Stimulated activated CD4-positive, alpha-beta T cell treated with anti-CD3 and anti-CD28 coated beads, Interleukin-15, amount 100 ng/mL, for 1 hour (primary cell): ENCODE data around the gene RNF4.
"Not testable (repeated sequence)": the region's sequence is repeated elsewhere in the genome, so short reads cannot be mapped to it uniquely, and the experiment has no call there.

Experiments
- DNase-seq, 2 donors: peaks; one replicate each; pipeline ENCODE4 v3.0.0-alpha.2; 2020; ENCODE audit warnings: low read depth in 1 of 2, low spot score in 1 of 2

The RNF4 gene

GRCh38 chr4:2468456-2469191 is at the start of gene RNF4:
Gene RNF4, plus strand, starts transcription at chr4:2469106. Its CDS starts 21,388 bp downstream, at chr4:2490494.
- peak; percentile 88 to 90 for DNase-seq

- no peak for DNase-seq
These were observed 49.1 kb upstream of the RNF4 start for GRCh38 chr4:2419814-2420213.

- DNase-seq, result no peak
These were observed 47.0 kb upstream of the RNF4 start for GRCh38 chr4:2421928-2422327.

- DNase-seq, result no peak
These were observed 45.8 kb upstream of the RNF4 start for GRCh38 chr4:2423066-2423465.

GRCh38 chr4:2423695-2424094 is 45.2 kb upstream of the RNF4 start:
- no peak for DNase-seq

- DNase-seq, result no peak
These were observed 44.3 kb upstream of the RNF4 start for GRCh38 chr4:2424581-2424980.

- DNase-seq, result no peak
These were observed 43.4 kb upstream of the RNF4 start for GRCh38 chr4:2425386-2426068.

GRCh38 chr4:2426069-2426397 is 42.9 kb upstream of the RNF4 start:
- no peak for DNase-seq

GRCh38 chr4:2426711-2427275 is 42.1 kb upstream of the RNF4 start:
- DNase-seq, result no peak

GRCh38 chr4:2427383-2428334 is 41.2 kb upstream of the RNF4 start:
- no peak for DNase-seq

GRCh38 chr4:2428496-2429213 is 40.3 kb upstream of the RNF4 start:
- no peak for DNase-seq

GRCh38 chr4:2429945-2430757 is 38.8 kb upstream of the RNF4 start:
- DNase-seq, result not testable (repeated sequence)

- no peak for DNase-seq
These were observed 36.9 kb upstream of the RNF4 start for GRCh38 chr4:2432004-2432403.

GRCh38 chr4:2432991-2433530 is 35.8 kb upstream of the RNF4 start:
- DNase-seq, result no peak

- no peak for DNase-seq
These were observed 35.1 kb upstream of the RNF4 start for GRCh38 chr4:2433609-2434350.

GRCh38 chr4:2434420-2434819 is 34.5 kb upstream of the RNF4 start:
- no peak for DNase-seq

GRCh38 chr4:2436301-2436700 is 32.6 kb upstream of the RNF4 start:
- no peak for DNase-seq

GRCh38 chr4:2436761-2437474 is 32.0 kb upstream of the RNF4 start:
- DNase-seq, result no peak
